ES-I3 (cell line): Measurements from ENCODE around the gene FAM83F.
"Not testable (repeated sequence)": the region's sequence is repeated elsewhere in the genome, so short reads cannot be mapped to it uniquely, and the experiment has no call there.

Source experiments
- H3K36me3 ChIP-seq: 2 replicates; pipeline ENCODE4 v1.6.1; 2013; ENCODE audit warnings: mild to moderate bottlenecking, low read length, control low read depth, moderate library complexity; ENCODE audit not compliant: insufficient read depth
- H3K4me1 ChIP-seq: 2 replicates; pipeline ENCODE4 v1.6.1; 2013; ENCODE audit warnings: mild to moderate bottlenecking, control low read depth, low read length; ENCODE audit not compliant: insufficient read depth
- H3K9ac ChIP-seq: 2 replicates; pipeline ENCODE4 v1.6.1; 2013; ENCODE audit warnings: low read depth, mild to moderate bottlenecking, low read length, moderate library complexity
- H3K9me3 ChIP-seq: 2 replicates; pipeline ENCODE4 v1.6.1; 2013; ENCODE audit warnings: mild to moderate bottlenecking, low read length, moderate library complexity; ENCODE audit not compliant: control insufficient read depth, insufficient read depth

Gene FAM83F

GRCh38 chr22:39979458-39979857 lies 15.3 kb upstream of the FAM83F start:
- Histone ChIP-seq H3K36me3 (no peaks in the 10 kb centered on the region), H3K9me3 (no peaks in the 10 kb centered on the region), H3K4me1 (no peaks in the 10 kb centered on the region), H3K9ac (no peak overlapping the region)

GRCh38 chr22:39980596-39980995 lies 14.2 kb upstream of the FAM83F start:
- no peak overlapping the region for H3K9ac ChIP-seq
- H3K36me3 ChIP-seq, result no peaks in the 10 kb centered on the region
- H3K4me1 ChIP-seq, result no peaks in the 10 kb centered on the region
- H3K9me3 ChIP-seq, result no peaks in the 10 kb centered on the region

- Histone ChIP-seq H3K9me3 (no peaks in the 10 kb centered on the region), H3K4me1 (no peaks in the 10 kb centered on the region), H3K36me3 (no peaks in the 10 kb centered on the region), H3K9ac (no peak overlapping the region)
Observed at GRCh38 chr22:39983346-39983745, 11.4 kb upstream of the FAM83F start.

GRCh38 chr22:39984006-39984405 lies 10.7 kb upstream of the FAM83F start:
- H3K9ac ChIP-seq, result no peak overlapping the region
- no peaks in the 10 kb centered on the region for H3K36me3 ChIP-seq
- H3K4me1 ChIP-seq, result no peaks in the 10 kb centered on the region
- H3K9me3 ChIP-seq, result no peaks in the 10 kb centered on the region

- Histone ChIP-seq H3K9me3 (no peaks in the 10 kb centered on the region), H3K4me1 (no peaks in the 10 kb centered on the region), H3K9ac (no peak overlapping the region), H3K36me3 (no peaks in the 10 kb centered on the region)
Observed at GRCh38 chr22:39984746-39985145, 10.0 kb upstream of the FAM83F start.

GRCh38 chr22:39985383-39986035 lies 9.2 kb upstream of the FAM83F start:
- Histone ChIP-seq H3K9ac (no peak overlapping the region), H3K9me3 (no peaks in the 10 kb centered on the region), H3K36me3 (no peaks in the 10 kb centered on the region), H3K4me1 (no peaks in the 10 kb centered on the region)

GRCh38 chr22:39988386-39989114 lies 6.2 kb upstream of the FAM83F start:
- Histone ChIP-seq H3K36me3 (no peaks in the 10 kb centered on the region), H3K9me3 (no peaks in the 10 kb centered on the region), H3K9ac (no peak overlapping the region), H3K4me1 (no peaks in the 10 kb centered on the region)

- H3K36me3 ChIP-seq, result no peaks in the 10 kb centered on the region
- no peak overlapping the region for H3K9ac ChIP-seq
- H3K9me3 ChIP-seq, result no peaks in the 10 kb centered on the region
Observed at GRCh38 chr22:39989633-39990032, 5.1 kb upstream of the FAM83F start.

GRCh38 chr22:39990686-39991085 lies 4.1 kb upstream of the FAM83F start:
- Histone ChIP-seq H3K9ac (no peak overlapping the region), H3K9me3 (no peaks in the 10 kb centered on the region), H3K4me1 (no peaks in the 10 kb centered on the region), H3K36me3 (no peaks in the 10 kb centered on the region)

More at GRCh38 chr22:39989633-39990032, 5.1 kb upstream of the FAM83F start:
- no peaks in the 10 kb centered on the region for H3K4me1 ChIP-seq

GRCh38 chr22:39991159-39991860 lies 3.4 kb upstream of the FAM83F start:
- H3K9ac ChIP-seq, result no peak overlapping the region
- H3K36me3 ChIP-seq, result no peaks in the 10 kb centered on the region
- H3K9me3 ChIP-seq, result no peaks in the 10 kb centered on the region
- H3K4me1 ChIP-seq, result peaks cover 3% of the 10 kb centered on the region; the same call in 1 of the 2 replicates

GRCh38 chr22:39992088-39992826 lies 2.5 kb upstream of the FAM83F start:
- Histone ChIP-seq H3K36me3 (no peaks in the 10 kb centered on the region), H3K4me1 (peaks cover 12% of the 10 kb centered on the region), H3K9me3 (no peaks in the 10 kb centered on the region), H3K9ac (no peak overlapping the region)

- peaks cover 18% of the 10 kb centered on the region for H3K4me1 ChIP-seq
- H3K9me3 ChIP-seq, H3K9ac ChIP-seq, H3K36me3 ChIP-seq: not testable (repeated sequence)
Observed at GRCh38 chr22:39992894-39993293, 1.9 kb upstream of the FAM83F start.

GRCh38 chr22:39994041-39994565 lies 651 bp upstream of the FAM83F start:
- H3K4me1 ChIP-seq, result peaks cover 25% of the 10 kb centered on the region
- peak overlapping the region; percentile 37; the same call in 1 of the 2 replicates for H3K9ac ChIP-seq
- no peaks in the 10 kb centered on the region for H3K9me3 ChIP-seq
- H3K36me3 ChIP-seq, result no peaks in the 10 kb centered on the region
